ENCODE data around the gene UBE2C. TPM values are rescaled to one million over a fixed set of nuclear protein-coding genes. Genes with fewer than 3 reads are reported as not detected.
A peak's percentile ranks its signal among the peaks of the same experiment; 100 is the strongest.
"Not testable (repeated sequence)": the region's sequence is repeated elsewhere in the genome, so short reads cannot be mapped to it uniquely, and the experiment has no call there.

Gene UBE2C
- 0.96 TPM for total RNA-seq

DNA sequence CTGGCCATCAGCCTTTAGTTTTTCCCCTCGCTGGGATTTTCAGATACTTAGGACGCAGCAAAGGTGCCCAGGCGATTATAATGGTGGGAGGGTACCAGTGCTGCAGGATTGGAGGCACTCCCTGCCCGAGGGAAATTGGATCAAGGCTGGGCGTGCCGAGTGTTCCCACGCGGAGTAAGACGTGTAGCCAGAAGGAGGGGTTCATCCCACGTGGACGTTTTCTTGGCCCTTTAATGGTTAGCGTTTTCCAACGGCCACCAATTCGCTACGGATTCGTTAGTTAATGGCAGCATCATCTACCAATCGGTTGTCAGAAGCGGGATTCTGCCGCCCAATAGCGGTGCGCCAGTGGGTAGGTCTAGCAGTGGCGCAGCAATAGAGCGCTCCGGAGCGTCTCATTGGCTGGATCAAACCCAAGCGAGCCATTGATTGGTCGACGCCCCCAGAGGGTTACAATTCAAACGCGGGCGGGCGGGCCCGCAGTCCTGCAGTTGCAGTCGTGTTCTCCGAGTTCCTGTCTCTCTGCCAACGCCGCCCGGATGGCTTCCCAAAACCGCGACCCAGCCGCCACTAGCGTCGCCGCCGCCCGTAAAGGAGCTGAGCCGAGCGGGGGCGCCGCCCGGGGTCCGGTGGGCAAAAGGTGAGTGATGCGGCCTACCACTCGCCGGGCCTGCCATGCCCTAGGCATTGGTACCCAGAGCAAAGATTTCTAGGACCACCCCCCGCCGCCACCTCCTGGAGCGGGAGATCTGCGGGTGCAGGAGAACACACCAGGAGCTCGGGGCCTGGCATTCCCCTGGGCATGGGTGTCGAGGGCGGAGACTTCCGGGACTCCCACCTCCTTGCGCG is at the start of gene UBE2C:
UBE2C (plus strand) TSS at position 488 of the 849 bp plus-strand sequence; CDS start at position 540, 52 bp downstream.
- ATAC-seq (peak; percentile 97), DNase-seq (ENCODE audit: low spot score) (peak; percentile 96)

DNA sequence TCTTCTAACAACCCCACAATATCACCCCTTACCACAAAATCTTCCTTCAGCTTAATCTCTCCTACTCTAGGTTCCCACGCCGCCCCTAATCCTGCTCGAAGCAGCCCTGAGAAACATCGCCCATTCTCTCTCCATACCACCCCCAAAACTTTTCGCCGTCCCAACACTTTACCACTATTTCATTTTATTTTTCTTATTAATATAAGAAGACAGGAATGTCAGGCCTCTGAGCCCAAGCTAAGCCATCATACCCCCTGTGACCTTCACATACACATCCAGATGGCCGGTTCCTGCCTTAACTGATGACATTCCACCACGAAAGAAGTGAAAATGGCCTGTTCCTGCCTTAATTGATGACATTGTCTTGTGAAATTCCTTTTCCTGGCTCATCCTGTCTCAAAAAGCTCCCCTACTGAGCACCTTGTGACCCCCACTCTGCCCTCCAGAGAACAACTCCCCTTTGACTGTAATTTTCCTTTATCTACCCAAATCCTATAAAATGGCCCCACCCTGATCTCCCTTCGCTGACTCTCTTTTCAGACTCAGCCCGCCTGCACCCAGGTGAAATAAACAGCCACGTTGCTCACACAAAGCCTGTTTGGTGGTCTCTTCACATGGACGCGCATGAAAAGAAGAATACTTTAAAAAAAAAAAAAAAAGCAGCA is 47.7 kb upstream of the UBE2C start:
- DNase-seq (ENCODE audit: low spot score); ATAC-seq: not testable (repeated sequence)

DNA sequence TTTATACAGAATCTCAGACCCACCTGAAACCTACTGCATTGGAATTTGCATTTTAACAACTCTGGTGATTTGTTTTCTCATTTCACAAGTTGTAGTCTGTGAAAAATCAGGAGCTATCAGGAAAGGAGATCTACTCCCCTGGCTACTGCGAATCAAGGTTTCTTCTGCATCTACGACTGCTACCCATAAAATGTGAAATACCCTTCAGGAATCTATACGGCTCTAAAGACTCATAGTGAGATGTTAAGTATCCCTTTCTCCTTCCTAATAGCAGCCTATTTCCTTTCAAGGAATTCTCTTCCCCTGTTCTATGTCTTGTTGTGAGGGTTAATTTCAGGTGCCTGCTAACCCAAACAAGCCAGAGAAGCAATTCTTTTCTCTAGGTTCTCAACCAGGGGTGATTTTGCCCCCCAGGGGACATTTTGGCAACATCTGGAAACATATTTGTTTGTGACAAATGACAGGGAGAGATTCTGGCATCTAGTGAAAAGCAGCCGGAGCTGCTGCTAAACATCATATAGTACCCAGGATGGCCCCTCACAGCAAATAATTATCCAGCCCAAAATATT is 47.1 kb upstream of the UBE2C start:
- DNase-seq (ENCODE audit: low spot score), result no peak
- no peak for ATAC-seq

DNA sequence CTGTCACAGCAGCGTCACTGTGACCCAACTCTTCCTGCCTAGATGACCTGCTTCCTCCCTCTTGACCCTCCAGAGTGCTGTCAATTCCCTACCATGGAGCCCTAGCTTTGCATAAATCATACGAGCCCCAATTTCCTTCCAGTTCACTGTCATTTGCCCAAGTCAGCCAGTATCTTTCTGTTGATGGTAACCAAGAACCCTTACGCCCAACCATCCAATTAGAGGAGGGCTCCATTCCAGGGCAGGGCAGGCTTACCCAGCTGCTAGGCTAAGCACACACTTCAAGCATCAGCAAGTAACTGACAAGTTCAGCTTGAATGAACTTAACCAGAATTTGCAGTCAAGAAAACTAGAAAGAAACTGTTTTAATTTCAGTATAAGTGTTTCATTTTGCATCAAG is 46.5 kb upstream of the UBE2C start:
- DNase-seq (ENCODE audit: low spot score) (no peak), ATAC-seq (no peak)

DNA sequence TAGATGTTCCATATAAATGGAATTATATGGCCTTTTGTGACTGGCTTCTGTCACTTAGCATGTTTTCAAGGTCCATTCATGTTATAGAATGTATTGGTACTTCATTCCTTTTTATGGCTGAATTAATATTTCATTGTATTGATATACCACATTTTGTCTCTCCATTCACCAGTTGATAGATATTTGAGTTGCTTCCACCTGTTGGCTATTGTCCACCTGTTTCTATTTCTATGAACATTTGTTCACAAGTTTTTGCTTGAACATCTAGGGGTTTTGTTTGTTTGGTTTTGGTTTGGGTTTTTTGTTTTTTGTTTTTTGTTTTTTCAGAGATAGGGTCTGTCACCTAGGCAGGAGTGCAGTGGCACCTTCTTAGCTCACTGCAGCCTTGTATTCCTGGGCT is 44.0 kb upstream of the UBE2C start:
- ATAC-seq, result no peak
- DNase-seq (ENCODE audit: low spot score), result no peak

DNA sequence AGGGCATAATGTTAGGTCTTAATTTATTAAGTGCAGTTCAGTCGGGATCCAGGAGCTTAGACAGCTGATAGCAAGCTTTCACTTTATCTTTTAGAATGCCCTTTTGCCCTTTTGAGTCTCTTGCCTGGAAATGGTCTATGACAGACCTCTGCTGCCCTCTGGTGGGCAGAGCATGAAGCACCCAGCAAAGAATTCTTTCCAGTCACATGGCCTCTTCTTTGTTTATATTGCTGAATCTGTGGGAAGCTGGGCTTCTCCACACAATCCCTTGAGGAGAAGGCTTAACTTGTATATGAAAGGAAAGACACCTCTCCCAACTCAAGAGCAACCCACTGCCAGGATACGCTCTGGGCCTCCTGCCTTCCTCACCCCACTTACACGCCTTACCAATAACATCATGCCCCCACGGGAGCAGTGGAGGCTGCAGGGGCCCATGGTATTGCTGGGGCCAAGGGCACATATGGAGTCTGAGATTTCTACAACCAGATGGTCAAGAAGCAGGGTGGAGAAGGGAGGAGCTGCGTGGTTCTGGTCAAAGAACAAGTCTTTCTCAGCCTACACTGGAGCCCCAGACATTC is 41.2 kb upstream of the UBE2C start:
- peak; percentile 85 for DNase-seq (ENCODE audit: low spot score)
- peak; percentile 99 for ATAC-seq

DNA sequence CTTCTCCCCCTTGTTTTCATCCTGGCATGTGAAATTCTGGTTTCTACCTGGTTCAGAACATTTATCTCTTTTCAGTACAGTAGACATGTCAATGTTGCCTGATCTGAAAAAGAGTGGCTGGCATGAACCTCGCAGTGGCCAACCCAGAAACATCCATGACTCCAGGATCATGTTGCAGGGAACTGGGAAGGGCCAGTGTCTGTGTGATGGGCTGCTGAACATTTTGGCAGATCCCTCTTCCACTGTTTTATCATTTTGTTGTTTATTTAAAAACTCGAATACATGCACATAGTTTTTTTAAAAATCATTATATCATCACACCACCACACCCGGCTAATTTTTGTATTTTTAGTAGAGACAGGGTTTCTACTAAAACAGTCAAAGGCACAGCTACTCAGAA is 39.8 kb upstream of the UBE2C start:
- ATAC-seq (no peak), DNase-seq (ENCODE audit: low spot score) (no peak)

DNA sequence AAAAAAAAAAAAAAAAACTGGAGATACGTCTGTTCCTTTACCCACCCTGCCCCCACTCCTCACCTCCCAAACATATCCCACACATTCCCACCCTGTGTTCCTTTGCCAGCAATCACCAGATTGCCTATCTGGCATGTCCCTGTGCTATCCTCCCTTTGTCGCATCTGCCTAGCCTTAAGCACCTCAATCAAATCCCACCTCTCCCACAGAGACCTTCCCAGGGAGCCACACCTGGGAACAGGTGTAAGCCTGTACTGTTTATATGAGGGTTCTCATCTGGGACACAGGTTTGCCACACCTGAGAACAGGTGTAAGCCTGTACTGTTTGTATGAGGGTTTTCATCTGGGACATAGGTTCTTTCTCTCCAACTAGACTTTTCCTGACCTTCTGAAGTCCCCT is 37.5 kb upstream of the UBE2C start:
- ATAC-seq (no peak), DNase-seq (ENCODE audit: low spot score) (no peak)

DNA sequence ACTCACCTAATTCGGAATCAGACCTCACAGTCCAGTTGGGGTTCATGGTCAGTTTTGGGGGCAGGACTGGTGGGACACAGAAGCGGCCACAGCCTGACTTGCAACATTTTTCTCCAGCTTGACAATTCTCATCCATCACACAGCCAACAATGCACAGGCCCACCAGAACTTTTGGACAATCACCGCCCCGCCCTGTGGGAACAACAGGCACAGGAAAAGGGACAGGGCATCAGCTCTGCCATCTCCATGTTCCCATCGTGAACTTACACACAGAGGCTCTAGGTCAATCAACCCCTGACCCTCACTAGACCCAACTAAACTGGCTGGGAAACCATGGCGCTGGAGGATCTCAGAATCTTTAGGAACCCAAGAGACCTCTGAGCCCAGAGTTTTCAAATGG is 37.0 kb upstream of the UBE2C start:
- ATAC-seq (no peak), DNase-seq (ENCODE audit: low spot score) (no peak)

DNA sequence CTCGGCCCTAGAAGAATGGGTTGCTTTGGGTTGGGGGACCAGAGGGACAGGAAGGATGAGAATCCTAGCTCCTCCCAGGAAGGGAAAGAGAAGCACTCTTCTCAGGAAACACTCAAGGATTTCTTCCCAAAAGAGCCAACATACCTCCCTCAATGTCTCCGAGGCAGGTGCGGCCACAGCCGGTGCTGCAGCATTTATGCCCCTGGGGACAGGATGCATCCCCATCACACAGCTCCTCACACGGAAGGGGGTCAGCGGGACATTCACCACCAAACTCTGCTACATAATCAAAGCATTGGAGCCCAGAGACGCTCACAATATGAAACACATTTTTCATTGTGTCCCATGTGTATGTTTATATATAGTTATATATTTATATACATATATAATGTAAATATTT is 35.5 kb upstream of the UBE2C start:
- no peak for DNase-seq (ENCODE audit: low spot score)

DNA sequence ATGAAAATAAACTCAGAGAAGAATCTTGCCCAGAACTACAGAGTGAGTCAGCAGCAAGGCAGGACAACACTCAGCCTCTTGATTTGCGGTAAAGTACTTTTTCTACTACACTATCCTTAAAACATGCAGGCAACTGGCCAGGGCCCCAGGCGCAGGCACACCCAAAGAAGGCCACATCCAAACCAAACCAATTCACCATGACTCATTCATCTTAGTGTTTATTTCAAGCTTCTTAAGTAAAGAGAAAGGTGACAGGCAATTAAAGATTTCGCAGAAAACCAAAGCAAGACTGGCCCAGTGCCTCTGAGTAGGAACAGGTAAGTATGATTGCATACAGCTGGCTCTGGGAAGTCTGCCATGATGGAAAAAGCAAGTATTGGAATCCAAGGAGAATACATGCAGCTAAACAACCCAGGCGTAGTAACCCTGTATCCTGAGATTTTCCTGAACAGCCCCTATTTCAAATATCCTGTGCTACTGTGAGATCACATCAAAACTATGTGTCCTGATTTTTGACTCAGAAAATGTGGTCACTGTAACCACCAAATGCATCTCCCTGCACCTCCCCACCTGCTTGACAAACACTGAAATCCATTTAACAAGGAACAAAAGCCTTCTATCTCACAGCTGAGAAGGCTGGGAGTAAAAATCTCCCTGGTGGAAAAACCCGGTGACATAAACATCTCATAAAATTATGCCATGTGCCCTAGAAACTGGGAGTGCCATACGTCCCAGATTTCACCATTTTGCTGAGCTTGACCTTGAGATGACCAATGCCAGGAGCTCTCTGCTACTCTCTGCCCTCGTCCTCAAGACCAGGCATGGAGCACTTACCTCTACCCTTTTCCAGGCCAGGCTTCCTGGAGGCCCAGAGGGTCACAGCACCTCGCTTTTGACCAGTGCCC is 33.2 kb upstream of the UBE2C start:
- no peak for ATAC-seq
- no peak for DNase-seq (ENCODE audit: low spot score)

More for the DNA sequence above, 35.5 kb upstream of the UBE2C start:
- no peak for ATAC-seq

DNA sequence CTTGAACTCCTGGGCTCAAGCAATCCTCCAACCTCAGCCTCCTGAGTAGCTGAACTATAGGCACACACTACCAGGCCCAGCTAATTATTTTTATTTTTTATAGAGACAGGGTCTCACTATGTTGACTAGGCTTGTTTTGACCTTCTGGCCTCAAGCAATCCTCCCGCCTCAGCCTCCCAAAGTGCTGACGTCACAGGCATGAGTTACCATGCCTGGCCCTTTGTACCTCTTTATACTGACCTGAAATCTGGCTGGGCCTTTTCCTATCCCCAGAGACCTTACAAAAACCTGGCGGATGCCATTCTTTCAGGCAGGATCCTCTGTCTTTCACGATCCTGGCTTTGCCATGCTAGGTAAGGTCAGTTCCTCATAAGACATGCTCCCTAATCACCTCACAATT is 32.3 kb upstream of the UBE2C start:
- ATAC-seq, result no peak
- no peak for DNase-seq (ENCODE audit: low spot score)

DNA sequence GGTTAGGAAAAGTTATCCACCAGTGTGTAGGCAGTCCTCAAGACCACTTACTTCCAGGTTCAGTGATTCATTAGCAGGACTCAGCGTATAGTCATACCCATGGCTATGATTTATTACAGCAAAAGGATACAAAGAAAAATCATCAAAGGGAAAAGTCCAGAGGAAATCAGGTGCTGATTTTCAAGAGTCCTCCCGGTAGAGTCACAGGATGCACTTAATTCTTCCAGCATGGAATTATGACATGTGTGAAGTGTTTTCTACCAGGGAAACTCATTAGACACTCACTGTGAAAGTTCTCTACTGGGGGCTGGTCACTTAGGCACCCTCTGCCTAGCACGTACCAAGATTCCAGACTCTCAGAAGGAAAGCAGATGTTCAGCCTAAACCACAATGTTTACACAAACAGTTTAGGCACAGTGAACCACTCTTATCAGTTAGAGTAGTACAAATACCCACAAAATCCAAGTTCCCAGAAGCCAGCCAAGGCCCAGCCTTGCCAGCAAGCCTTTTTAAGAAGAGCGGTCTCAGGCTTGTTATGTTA is 31.0 kb upstream of the UBE2C start:
- ATAC-seq (no peak), DNase-seq (ENCODE audit: low spot score) (no peak)

DNA sequence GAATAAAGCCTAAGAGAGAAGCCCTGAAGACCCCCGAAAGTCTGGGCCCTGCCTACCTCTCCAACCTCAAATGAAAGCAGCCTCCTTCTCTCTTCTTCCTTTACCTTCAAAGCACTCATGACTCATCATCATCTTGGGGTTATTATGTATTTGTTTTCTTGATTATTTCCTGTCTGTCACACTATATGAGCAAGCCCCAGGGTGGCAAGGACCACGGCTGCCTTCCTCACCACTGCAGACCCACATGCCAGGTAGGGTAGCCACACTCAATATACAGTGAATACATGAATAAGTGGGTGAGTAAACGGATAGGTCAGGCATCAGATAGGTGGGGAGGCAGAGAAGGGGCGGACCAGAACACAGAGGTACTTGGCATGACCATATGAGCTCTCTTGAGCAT is 29.6 kb upstream of the UBE2C start:
- no peak for DNase-seq (ENCODE audit: low spot score)
- ATAC-seq, result no peak

DNA sequence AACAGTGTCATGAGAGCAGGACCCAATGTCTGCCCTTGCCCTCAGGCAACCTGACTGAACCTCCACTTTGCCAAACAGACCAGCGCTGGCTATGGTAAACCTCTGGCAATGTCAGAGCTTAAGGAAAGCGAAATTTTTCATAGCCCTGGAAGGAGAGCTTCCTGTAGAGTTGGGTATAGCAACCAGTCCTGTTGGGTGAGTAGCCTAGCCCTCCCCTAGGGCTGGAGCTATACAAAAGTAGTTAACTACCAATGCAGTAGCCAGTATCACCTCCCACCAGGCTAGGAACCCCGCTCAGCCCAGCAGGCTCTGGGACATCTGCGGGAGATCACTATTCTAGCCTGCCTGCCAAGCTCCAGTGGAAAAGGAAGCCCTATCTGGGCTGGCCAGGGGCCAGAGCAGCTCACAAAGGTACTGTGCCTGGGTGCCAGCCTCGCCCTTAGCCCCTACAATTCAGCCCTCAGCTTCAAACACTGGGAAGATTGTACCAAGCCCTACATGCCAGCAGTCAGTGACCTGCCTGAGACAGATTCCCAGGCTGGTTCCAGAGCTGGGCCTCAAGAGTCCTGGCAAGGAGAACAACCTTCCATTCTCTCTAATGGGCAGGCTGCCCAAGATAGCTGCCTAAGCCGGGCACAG is 28.7 kb upstream of the UBE2C start:
- DNase-seq (ENCODE audit: low spot score) (no peak), ATAC-seq (no peak)

DNA sequence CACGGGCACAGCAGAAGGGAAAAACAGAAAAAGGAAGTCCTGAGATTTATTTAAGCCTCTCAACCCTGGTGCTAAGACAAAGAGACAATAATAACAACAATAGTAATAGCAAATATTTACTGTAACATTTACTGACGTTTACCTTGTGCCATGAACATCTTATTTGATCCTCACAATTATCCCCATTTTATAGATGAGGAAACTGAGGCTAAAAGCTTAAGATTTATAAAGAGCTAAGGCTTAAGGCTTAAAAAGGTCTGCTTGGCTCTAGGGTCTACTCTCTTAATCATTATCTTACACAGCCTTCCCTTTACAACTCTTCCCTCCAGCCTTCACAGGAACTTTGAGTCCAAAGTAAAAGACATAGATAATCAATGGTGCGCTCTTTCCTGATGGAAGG is 24.1 kb upstream of the UBE2C start:
- DNase-seq (ENCODE audit: low spot score) (no peak), ATAC-seq (no peak)

DNA sequence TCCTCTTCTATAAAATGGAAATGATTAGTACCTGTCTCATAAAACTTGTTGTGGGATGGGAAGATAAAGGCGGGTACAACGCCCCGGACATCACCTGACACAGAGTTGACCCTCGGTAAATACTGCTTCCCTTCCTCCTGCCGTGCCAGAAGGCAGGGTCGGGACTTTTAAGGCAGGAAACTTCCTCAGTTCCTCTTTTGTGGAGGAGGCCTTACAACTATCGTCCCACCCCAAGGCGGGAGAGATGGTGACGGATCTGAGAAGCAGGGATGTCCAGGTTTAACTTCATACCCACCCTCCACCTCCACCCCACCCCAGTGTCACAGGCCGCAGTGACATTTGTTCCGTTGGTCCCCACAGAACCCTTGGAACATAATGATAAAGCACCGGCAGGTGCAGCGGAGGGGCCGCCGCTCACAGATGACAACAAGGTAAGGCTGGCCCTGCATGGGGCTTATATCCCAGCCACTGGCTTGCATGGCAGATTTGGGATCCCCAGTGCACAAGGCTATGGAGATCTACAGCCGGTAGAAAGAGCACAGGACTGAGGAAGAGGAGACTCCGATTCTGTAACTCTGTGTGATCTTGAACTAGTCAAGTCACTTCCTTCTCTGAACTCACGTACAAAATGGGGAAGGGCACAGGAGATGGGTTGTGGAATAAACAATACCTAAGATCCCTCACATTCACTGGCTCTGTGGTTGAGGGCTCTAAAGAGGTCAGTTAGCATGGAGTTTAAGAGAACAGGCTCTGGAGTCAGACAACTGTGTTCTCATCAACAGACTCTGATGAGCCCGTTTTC is 19.9 kb upstream of the UBE2C start:
- peak; percentile 27 for ATAC-seq
- no peak for DNase-seq (ENCODE audit: low spot score)

DNA sequence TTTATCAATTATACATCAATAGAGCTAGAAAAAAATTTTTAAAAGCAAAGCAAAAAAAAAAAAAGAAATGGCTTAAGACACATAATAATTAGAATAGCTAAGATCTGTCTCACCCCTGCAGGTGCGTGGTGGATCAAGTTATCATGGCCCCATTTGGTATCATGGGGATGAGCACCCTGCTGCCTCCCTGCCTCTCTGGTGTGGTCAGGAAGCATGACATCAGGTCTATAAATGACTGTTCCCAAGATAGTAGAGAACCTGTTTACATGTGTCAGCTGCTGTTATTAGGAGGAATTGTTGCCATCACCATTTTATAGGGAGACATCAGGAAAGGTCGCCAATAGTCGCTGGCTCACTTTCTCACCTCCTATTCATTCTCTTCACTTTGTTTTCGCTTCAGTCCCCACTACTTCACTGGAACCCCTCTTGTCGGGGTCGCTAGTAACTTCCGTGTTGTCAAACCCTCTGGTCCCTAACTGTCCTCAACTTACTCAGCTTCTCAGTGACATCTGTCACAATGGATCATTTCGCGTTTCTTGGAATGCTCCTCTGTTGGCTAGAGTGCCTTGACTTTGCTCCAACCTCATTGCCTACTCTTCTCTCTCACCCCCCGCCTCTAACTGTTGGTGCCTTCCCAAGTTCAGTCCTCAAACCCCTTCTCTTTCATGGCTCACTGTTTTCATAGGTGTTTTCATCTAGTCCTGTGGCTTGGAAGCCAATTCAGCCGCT is 15.9 kb upstream of the UBE2C start:
- ATAC-seq (no peak), DNase-seq (ENCODE audit: low spot score) (no peak)

All from left lobe of liver (tissue), 2 donors.